Vagina (tissue), 2 donors: Measurements from ENCODE around the gene CHCHD4. TPM values are rescaled to one million over a fixed set of nuclear protein-coding genes. Genes with fewer than 3 reads are reported as not detected.

Experiments used
- DNase-seq, 2 donors: peaks; one replicate each; pipeline ENCODE4 v3.0.0-alpha.2; 2017; ENCODE audit errors: extremely low spot score in 2 of 2
- H3K27ac ChIP-seq: fragments of 200-600 bp; sonication (generic); one replicate; pipeline ENCODE4 v1.5.1; 2019
- H3K27me3 ChIP-seq: fragments of 200-600 bp; sonication (generic); one replicate; pipeline ENCODE4 v1.5.1; 2019
- H3K36me3 ChIP-seq, 2 donors: fragments of 200-600 bp; sonication (generic); one replicate each; pipeline ENCODE4 v1.5.1; 2017 to 2019
- H3K4me1 ChIP-seq: fragments of 200-600 bp; sonication (generic); one replicate; pipeline ENCODE4 v1.5.1; 2019
- H3K4me3 ChIP-seq, 2 donors: fragments of 200-600 bp; sonication (generic); 1 replicate in 1 of 2; 2 replicates in 1 of 2; pipeline ENCODE4 v1.5.1; 2016 to 2019
- H3K9me3 ChIP-seq: fragments of 200-600 bp; sonication (generic); one replicate; pipeline ENCODE4 v1.5.1; 2019
- POLR2A ChIP-seq, 2 donors: fragments of 450-650 bp; IDR thresholded peaks; one replicate each; pipeline ENCODE4 v1.6.1; 2017; ENCODE audit warnings: antibody characterized with exemption in 2 of 2, mild to moderate bottlenecking in 2 of 2, moderate library complexity in 2 of 2
- POLR2AphosphoS5 ChIP-seq, 2 donors: sonication (generic); formaldehyde crosslinking; IDR thresholded peaks; one replicate each; pipeline ENCODE4 v1.9.0; 2017; ENCODE audit warnings: antibody characterized with exemption in 2 of 2, mild to moderate bottlenecking in 2 of 2, low read depth in 1 of 2; ENCODE audit not compliant: insufficient read depth in 1 of 2
- intact Hi-C: fragments of 100-400 bp; cut with DNase I; formaldehyde crosslinking; loops from one replicate; pipeline ENCODE4 v1.15.1; 2023
- total RNA-seq: library from RNA; depleted of rRNA; stranded (reverse); fragments of >200 nt; gene quantifications from one replicate; pipeline ENCODE4 v1.2.3, GENCODE V29; 2016
- TF ChIP-seq, protein P1 (sequence below), 3 experiments: fragments of 450-650 bp in 2 of 3; fragments of 200-600 bp in 1 of 3; sonication (generic) in 1 of 3; IDR thresholded peaks; one replicate each; pipeline ENCODE4 v1.5.1; 2017 to 2019; ENCODE audit warnings: antibody characterized with exemption in 3 of 3, mild to moderate bottlenecking in 2 of 3, moderate library complexity in 2 of 3

CHCHD4 gene
- total RNA-seq, 1 donor from 2014 or later = 10.6 TPM

DNA sequence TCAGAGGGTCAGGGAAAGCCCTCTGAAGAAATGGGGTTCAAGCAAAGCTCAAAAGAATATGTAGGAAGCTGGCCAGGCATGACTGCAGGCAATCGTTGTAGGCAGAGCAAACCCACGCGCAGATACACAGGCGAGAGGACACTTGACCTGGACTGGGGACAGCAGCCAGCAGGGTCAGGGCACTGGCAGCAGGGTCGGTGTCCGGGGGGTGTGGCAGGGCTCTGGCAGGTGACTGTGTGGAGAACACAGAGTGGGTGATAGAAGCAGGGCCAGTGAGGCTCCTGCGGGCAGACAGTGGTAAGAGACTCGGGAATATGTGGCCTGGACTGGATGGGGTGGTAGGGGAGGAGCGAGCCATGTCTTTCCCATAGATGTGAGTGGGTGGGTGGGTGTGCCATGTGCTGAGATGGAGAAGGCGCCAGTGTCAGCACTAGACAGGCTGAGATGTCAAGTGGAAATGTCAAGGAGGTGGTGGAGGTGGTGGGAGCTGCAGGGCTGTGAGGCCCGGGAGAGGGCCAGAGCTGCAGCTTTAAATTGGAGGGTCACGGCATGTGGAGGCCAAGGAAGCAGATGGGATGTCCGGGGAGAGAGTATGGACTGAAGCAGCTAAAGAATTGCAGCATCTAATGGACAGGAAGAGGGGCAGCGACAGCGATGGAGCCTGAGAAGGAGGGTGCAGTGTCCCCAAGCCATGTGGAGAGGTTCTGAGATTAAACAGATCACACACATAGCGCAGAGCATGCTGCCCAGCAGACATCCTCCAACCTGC lies 13.6 kb upstream of the CHCHD4 start:
- peaks cover 0 to 62% of the 10 kb centered on the region in 2 donors for H3K36me3 ChIP-seq
- intact Hi-C loops = loop anchor here (10.0 kb wide), 1 partner anchor 243 kb away; no protein-coding TSS in a partner anchor
- peaks cover 20% of the 10 kb centered on the region for H3K4me1 ChIP-seq
- H3K27ac ChIP-seq = no peak overlapping the region
- no peaks in the 10 kb centered on the region for H3K9me3 ChIP-seq
- H3K4me3 ChIP-seq = no peak overlapping the region
- no peaks in the 10 kb centered on the region for H3K27me3 ChIP-seq
- DNase-seq = no peak
- no peak for TF ChIP-seq POLR2A (IDR thresholded peaks at IDR 0.05)
- TF ChIP-seq, protein P1, sequence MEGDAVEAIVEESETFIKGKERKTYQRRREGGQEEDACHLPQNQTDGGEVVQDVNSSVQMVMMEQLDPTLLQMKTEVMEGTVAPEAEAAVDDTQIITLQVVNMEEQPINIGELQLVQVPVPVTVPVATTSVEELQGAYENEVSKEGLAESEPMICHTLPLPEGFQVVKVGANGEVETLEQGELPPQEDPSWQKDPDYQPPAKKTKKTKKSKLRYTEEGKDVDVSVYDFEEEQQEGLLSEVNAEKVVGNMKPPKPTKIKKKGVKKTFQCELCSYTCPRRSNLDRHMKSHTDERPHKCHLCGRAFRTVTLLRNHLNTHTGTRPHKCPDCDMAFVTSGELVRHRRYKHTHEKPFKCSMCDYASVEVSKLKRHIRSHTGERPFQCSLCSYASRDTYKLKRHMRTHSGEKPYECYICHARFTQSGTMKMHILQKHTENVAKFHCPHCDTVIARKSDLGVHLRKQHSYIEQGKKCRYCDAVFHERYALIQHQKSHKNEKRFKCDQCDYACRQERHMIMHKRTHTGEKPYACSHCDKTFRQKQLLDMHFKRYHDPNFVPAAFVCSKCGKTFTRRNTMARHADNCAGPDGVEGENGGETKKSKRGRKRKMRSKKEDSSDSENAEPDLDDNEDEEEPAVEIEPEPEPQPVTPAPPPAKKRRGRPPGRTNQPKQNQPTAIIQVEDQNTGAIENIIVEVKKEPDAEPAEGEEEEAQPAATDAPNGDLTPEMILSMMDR (IDR thresholded peaks at IDR 0.05) = no peak
- no peak for TF ChIP-seq POLR2AphosphoS5 (IDR thresholded peaks at IDR 0.05; ENCODE audit: insufficient read depth in 1 of 2, low read depth in 1 of 2)

DNA sequence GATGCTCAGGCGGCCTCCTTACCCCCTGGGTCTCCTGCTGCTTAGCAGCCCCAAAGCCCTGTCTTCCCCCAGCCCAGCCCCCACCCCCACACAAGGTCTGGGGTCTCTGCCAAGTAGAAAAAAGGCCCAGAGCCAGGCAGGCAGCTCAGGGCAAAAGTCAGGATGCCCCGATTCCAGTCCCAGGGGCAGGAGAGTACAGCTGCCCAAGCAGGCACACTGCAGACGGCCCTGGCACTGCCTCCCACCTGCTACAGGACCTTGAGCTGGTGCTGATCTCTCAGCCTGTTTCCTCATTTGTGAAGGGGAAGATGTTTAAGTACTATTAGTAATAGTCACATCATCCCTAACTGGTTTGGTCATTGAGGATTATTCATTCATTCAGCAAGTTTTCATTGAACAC lies 12.8 kb upstream of the CHCHD4 start:
- Histone ChIP-seq H3K27ac (no peak overlapping the region), H3K4me1 (peaks cover 11% of the 10 kb centered on the region), H3K9me3 (no peaks in the 10 kb centered on the region), H3K4me3 (no peak overlapping the region), H3K27me3 (no peaks in the 10 kb centered on the region), H3K36me3 (peaks cover 0 to 70% of the 10 kb centered on the region in 2 donors)
- intact Hi-C loops = loop anchor here (10.0 kb wide), 1 partner anchor 243 kb away; no protein-coding TSS in a partner anchor
- no peak for DNase-seq
- TF ChIP-seq POLR2A (IDR thresholded peaks at IDR 0.05) = no peak
- TF ChIP-seq, protein P1 (IDR thresholded peaks at IDR 0.05) = no peak

DNA sequence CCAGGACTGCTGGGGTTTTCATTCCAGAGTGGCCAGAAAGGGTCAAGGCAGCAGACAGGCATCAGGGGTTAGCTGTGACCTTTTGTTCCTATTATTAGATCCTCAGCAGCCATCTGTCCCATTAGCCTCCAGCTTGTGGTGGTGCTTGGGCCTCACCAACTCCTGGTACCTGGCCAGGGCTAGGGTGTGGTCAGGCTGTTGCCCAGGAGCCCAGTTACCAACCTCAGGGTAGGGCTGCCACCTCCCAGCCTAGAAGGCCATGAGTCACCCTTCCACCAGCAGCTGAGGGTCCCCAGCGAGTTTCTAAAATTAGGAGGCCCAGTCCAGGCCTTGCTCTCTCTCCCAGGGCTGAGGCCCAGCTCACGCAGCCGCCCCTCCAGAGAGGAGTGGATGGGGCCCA lies 12.3 kb upstream of the CHCHD4 start:
- peak in 1 of 2 donors; percentile 13 for TF ChIP-seq POLR2AphosphoS5 (IDR thresholded peaks at IDR 0.05; ENCODE audit: insufficient read depth in 1 of 2, low read depth in 1 of 2)
- TF ChIP-seq, protein P1 (IDR thresholded peaks at IDR 0.05) = no peak
- no peak for DNase-seq
- H3K36me3 ChIP-seq = peaks cover 0 to 75% of the 10 kb centered on the region in 2 donors
- no peak overlapping the region for H3K4me3 ChIP-seq
- H3K27ac ChIP-seq = no peak overlapping the region
- no peaks in the 10 kb centered on the region for H3K9me3 ChIP-seq
- intact Hi-C loops = loop anchor here (10.0 kb wide), 1 partner anchor 242 kb away; no protein-coding TSS in a partner anchor
- peaks cover 10% of the 10 kb centered on the region for H3K4me1 ChIP-seq
- H3K27me3 ChIP-seq = no peaks in the 10 kb centered on the region

DNA sequence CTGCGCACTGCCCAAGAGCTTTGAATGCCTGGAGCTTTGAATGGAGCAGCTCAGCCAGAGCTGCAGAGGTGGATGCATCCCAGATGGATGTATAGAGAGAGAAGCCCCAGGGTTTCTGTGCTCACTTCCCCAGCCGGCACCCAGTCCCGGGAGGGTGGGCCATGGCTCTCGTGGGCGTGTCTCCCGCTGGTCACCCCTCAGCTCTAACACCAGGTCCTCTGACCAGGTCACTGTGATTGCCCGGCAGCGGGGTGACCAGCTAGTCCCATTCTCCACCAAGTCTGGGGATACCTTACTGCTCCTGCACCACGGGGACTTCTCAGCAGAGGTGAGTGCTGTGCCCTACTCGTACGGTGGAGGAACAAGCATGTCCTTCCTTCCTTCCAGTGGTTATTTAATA lies 10.9 kb upstream of the CHCHD4 start:
- H3K27ac ChIP-seq = no peak overlapping the region
- H3K36me3 ChIP-seq = peaks cover 0 to 86% of the 10 kb centered on the region in 2 donors
- DNase-seq = no peak
- H3K27me3 ChIP-seq = no peaks in the 10 kb centered on the region
- intact Hi-C loops = loop anchor here (10.0 kb wide), 1 partner anchor 241 kb away; no protein-coding TSS in a partner anchor
- TF ChIP-seq, protein P1 (IDR thresholded peaks at IDR 0.05) = no peak
- TF ChIP-seq POLR2A (IDR thresholded peaks at IDR 0.05) (no peak), POLR2AphosphoS5 (IDR thresholded peaks at IDR 0.05; ENCODE audit: insufficient read depth in 1 of 2, low read depth in 1 of 2) (no peak)
- H3K4me3 ChIP-seq = no peak overlapping the region
- H3K4me1 ChIP-seq = peaks cover 10% of the 10 kb centered on the region
- H3K9me3 ChIP-seq = no peaks in the 10 kb centered on the region

DNA sequence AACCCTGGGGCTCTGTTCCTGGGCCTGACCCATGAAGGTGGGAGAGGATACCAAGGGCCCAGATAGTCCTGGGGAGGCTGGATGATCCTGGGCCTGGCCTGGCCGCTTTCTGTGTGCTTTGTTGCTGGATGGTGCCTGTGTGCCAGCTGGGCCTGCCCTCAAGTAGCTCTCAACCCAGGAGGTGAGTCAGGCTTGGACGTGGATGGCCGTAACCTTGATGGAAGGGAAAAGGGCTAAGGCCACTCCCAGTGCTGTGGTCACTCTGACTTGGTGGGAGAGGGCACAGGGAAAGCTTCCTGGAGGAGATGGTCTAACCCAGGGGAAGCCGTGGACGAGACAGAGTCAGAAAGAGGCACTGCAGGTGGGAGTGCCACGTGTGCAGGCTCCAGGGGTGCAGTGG lies 9.6 kb upstream of the CHCHD4 start:
- TF ChIP-seq, protein P1 (IDR thresholded peaks at IDR 0.05) = no peak
- no peak for TF ChIP-seq POLR2A (IDR thresholded peaks at IDR 0.05)
- no peak for TF ChIP-seq POLR2AphosphoS5 (IDR thresholded peaks at IDR 0.05; ENCODE audit: insufficient read depth in 1 of 2, low read depth in 1 of 2)
- peaks cover 0 to 86% of the 10 kb centered on the region in 2 donors for H3K36me3 ChIP-seq

More for the DNA sequence above, 9.6 kb upstream of the CHCHD4 start:
- Histone ChIP-seq H3K27me3 (no peaks in the 10 kb centered on the region), H3K27ac (no peak overlapping the region), H3K4me1 (peaks cover 10% of the 10 kb centered on the region), H3K9me3 (no peaks in the 10 kb centered on the region), H3K4me3 (no peak overlapping the region)
- intact Hi-C loops = loop anchor here (10.0 kb wide), 1 partner anchor 239 kb away; no protein-coding TSS in a partner anchor
- DNase-seq = no peak
